Right renal pelvis (tissue), 4 donors: ENCODE results near the gene ACSF3. TPM values are rescaled to one million over a fixed set of nuclear protein-coding genes. Genes with fewer than 3 reads are reported as not detected.

Experiments
- DNase-seq, 4 donors: peaks; one replicate each; pipeline ENCODE4 v3.0.0-alpha.2; 2013; ENCODE audit warnings: low read depth in 4 of 4, low spot score in 3 of 4, missing footprints in 1 of 4
- polyA plus RNA-seq, 4 donors: library from polyadenylated mRNA; unstranded; fragments of 120-200 nt; gene quantifications; one replicate each; pipeline ENCODE4 v1.2.1, GENCODE V29; 2013; ENCODE audit not compliant: insufficient read length in 4 of 4

ACSF3 gene
- polyA plus RNA-seq, 4 donors: 30.4 to 35.7 (median 31.4) TPM

GRCh38 chr16:89195521-89196171 is 102.0 kb downstream of the ACSF3 start:
- DNase-seq: no peak

DNA sequence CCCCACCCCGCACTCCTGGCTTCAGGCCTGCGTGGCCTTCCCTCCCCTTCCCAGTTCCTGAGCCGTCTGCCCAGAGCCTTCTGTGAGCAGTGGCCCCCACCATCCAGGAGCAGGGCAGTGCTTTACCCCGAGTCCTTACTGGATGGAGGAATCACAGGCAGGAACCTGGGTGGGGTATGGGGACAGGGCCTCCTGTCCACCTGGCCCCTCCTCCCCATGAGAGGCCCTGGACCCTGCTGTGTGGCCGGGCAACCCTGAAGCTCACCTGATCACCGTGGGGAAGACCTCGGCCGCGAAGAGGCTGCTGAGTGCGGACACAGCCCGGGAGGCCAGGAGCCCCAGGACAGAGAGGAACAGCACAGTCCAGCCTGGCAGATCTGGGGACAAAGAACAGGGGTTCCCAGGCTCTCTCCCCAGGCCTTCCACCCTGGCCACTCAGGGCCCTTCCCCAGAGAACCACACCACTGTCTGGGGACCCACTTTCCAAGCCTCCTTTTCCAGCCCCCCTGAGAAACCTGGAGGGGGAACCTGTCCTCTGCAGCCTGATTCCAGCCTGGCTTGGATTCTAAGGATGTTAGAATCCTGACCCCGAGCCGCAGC is 103.5 kb downstream of the ACSF3 start:
- no peak for DNase-seq

GRCh38 chr16:89197633-89198416 is 104.2 kb downstream of the ACSF3 start:
- DNase-seq: no peak

- DNase-seq: no peak
Observed at GRCh38 chr16:89198417-89199240, 105.0 kb downstream of the ACSF3 start.

- no peak for DNase-seq
Observed at GRCh38 chr16:89199241-89200123, 105.8 kb downstream of the ACSF3 start.

GRCh38 chr16:89200124-89200849 is 106.6 kb downstream of the ACSF3 start, which contains the start of gene SLC22A31:
SLC22A31 (minus strand) TSS chr16:89200537; CDS start chr16:89200501, 36 bp downstream.
- no peak for DNase-seq

DNA sequence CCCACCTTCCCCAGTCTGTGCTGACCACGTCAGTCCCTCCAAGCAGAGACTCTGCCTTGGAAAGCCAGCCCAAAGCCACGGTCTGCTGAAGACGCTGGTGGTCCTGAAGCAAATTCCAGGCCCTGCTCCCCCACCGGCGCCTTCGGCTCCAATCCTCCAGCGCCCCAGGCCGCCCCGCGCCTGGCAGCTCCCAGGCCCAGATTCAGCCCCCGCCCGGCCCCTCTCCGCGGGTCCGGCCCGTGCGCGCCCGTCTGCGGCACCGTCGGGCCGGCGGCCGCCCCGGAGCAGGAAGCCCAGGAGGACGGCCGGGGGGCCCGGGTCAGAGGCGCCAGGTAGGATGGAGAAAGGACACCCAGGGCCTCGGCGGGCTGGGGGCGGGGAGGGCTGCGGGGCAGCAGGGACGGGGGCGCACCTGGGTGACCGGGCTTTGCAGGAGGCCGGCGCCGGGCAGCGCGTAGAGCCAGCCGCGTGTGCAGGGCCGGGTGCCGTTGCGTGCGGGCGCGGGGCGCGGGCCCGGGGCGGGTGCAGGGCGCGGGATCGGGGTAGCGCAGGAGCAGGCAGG is 107.3 kb downstream of the ACSF3 start:
- DNase-seq: no peak

GRCh38 chr16:89201439-89202377 is 108.1 kb downstream of the ACSF3 start:
- peak in 2 of 4 donors; percentile 39 to 51 for DNase-seq

- DNase-seq: no peak
Observed at GRCh38 chr16:89202422-89203215, 109.0 kb downstream of the ACSF3 start.

Other genes with a start within 250 kb of the ACSF3 start
- gene GALNS, start 236.9 kb upstream of the ACSF3 start, polyA plus RNA-seq: 10 to 100 TPM; 21.3 to 23.4 (median 22.7) TPM
- 10 to 100 TPM; 73.2 to 90.6 (median 80.1) TPM for gene TRAPPC2L, start 236.7 kb upstream of the ACSF3 start, polyA plus RNA-seq
- under 1 TPM in 1 of 4 donors, not detected in 3; 0.09 TPM for gene PABPN1L, start 227.2 kb upstream of the ACSF3 start, polyA plus RNA-seq
- 1 to 10 TPM; 2.4 to 3.3 (median 2.8) TPM for gene CBFA2T3, start 116.6 kb upstream of the ACSF3 start, polyA plus RNA-seq
- 1 to 10 TPM; 1.6 to 3.1 (median 1.8) TPM for gene CDH15, start 77.9 kb downstream of the ACSF3 start, polyA plus RNA-seq
- gene SLC22A31, start 106.7 kb downstream of the ACSF3 start, polyA plus RNA-seq: under 1 TPM; 0.17 to 0.57 (median 0.50) TPM
- gene ZNF778, start 123.9 kb downstream of the ACSF3 start, polyA plus RNA-seq: 1 to 10 TPM; 4.9 to 6.3 (median 6.2) TPM